Measurements from ENCODE around the gene DGCR8.

- TF ChIP-seq EZH2 (IDR thresholded peaks at IDR 0.05; ENCODE audit: low read length, unreplicated experiment) (no peak), CTCF (conservative IDR thresholded peaks at IDR 0.05; ENCODE audit: low read depth, low read length) (no peak)
Measured at GRCh38 chr22:20096574-20097420, 16.8 kb downstream of the DGCR8 start.
